CD14-positive monocyte (primary cell): ENCODE measurements around the gene BEND7. TPM values are rescaled to one million over a fixed set of nuclear protein-coding genes. Genes with fewer than 3 reads are reported as not detected.
A peak's percentile ranks its signal among the peaks of the same experiment; 100 is the strongest.

ENCODE experiments used
- DNase-seq, 3 donors: peaks; one replicate each; pipeline ENCODE4 v3.0.0-alpha.2; 2011 to 2022
- H2AFZ ChIP-seq: 2 replicates; pipeline ENCODE4 v1.6.0; 2012; ENCODE audit warnings: mild to moderate bottlenecking, low read depth, low read length, inconsistent platforms; ENCODE audit not compliant: insufficient read depth, poor library complexity, severe bottlenecking
- H3K27ac ChIP-seq, 2 donors: 1 replicate in 1 of 2; 2 replicates in 1 of 2; pipeline ENCODE4 v1.5.1; 2012 to 2013; ENCODE audit warnings: low read length in 2 of 2, control low read depth in 1 of 2, inconsistent platforms in 1 of 2, low read depth in 1 of 2, mild to moderate bottlenecking in 1 of 2
- H3K27me3 ChIP-seq, 2 donors: one replicate each; pipeline versions ENCODE4 v1.6.0 to v1.6.1; 2011 to 2013; ENCODE audit warnings: low read length in 2 of 2; ENCODE audit not compliant: control insufficient read depth in 2 of 2, insufficient read depth in 2 of 2
- H3K36me3 ChIP-seq, 2 donors: replicated peaks in 1 of 2; 1 replicate in 1 of 2; 2 replicates in 1 of 2; pipeline versions ENCODE4 v1.5.1 to v1.6.1; 2012 to 2013; ENCODE audit warnings: low read length in 2 of 2, control low read depth in 1 of 2, inconsistent platforms in 1 of 2, mild to moderate bottlenecking in 1 of 2; ENCODE audit not compliant: insufficient read depth in 2 of 2, control insufficient read depth in 1 of 2
- H3K4me1 ChIP-seq, 2 donors: 1 replicate in 1 of 2; 2 replicates in 1 of 2; pipeline versions ENCODE4 v1.5.1 to v1.6.1; 2012 to 2013; ENCODE audit warnings: low read length in 2 of 2, control low read depth in 1 of 2, inconsistent platforms in 1 of 2, mild to moderate bottlenecking in 1 of 2, moderate library complexity in 1 of 2; ENCODE audit not compliant: insufficient read depth in 2 of 2, control insufficient read depth in 1 of 2
- H3K4me2 ChIP-seq: replicated peaks from 2 replicates; pipeline ENCODE3; 2012; ENCODE audit warnings: low read length, moderate library complexity, mild to moderate bottlenecking; ENCODE audit not compliant: poor library complexity, severe bottlenecking; ENCODE audit errors: extremely low read depth
- H3K4me3 ChIP-seq, 3 experiments: fragments of 200-600 bp in 1 of 3; sonication (generic) in 1 of 3; replicated peaks in 1 of 3; 1 replicate in 2 of 3; 2 replicates in 1 of 3; pipeline ENCODE4 v1.5.1; 2011 to 2013; ENCODE audit warnings: low read length in 3 of 3, mild to moderate bottlenecking in 3 of 3, control low read depth in 2 of 3, low read depth in 2 of 3, inconsistent platforms in 1 of 3, moderate library complexity in 1 of 3
- H3K79me2 ChIP-seq: 2 replicates; pipeline ENCODE4 v1.6.0; 2012; ENCODE audit warnings: mild to moderate bottlenecking, control low read depth, inconsistent platforms, low read length, moderate library complexity; ENCODE audit not compliant: insufficient read depth
- H3K9ac ChIP-seq: 2 replicates; pipeline ENCODE4 v1.6.0; 2017; ENCODE audit warnings: low read length, mild to moderate bottlenecking; ENCODE audit not compliant: insufficient read depth, poor library complexity, severe bottlenecking
- H3K9me3 ChIP-seq, 2 donors: replicated peaks in 1 of 2; 1 replicate in 1 of 2; 2 replicates in 1 of 2; pipeline versions ENCODE4 v1.5.1 to v1.6.1; 2012 to 2013; ENCODE audit warnings: low read length in 2 of 2, control low read depth in 1 of 2; ENCODE audit not compliant: control insufficient read depth in 1 of 2, insufficient read depth in 1 of 2
- H4K20me1 ChIP-seq: 2 replicates; pipeline ENCODE4 v1.6.0; 2012; ENCODE audit warnings: mild to moderate bottlenecking, low read length, control low read depth, moderate library complexity; ENCODE audit not compliant: insufficient read depth
- H3K27ac Mint-ChIP-seq, 7 donors: one replicate each; pipeline ENCODE4 v1.8.0; 2020; ENCODE audit warnings: mild to moderate bottlenecking in 7 of 7, mixed read lengths in 7 of 7, moderate library complexity in 6 of 7, inconsistent platforms in 2 of 7
- H3K27me3 Mint-ChIP-seq, 3 donors: one replicate each; pipeline ENCODE4 v1.8.0; 2021 to 2022; ENCODE audit warnings: low read depth in 3 of 3, mild to moderate bottlenecking in 3 of 3, mixed read lengths in 3 of 3, moderate library complexity in 3 of 3, inconsistent platforms in 1 of 3
- H3K36me3 Mint-ChIP-seq, 2 donors: one replicate each; pipeline ENCODE4 v1.8.0; 2020; ENCODE audit warnings: mixed read lengths in 2 of 2, inconsistent platforms in 1 of 2, mild to moderate bottlenecking in 1 of 2
- H3K4me1 Mint-ChIP-seq: one replicate; pipeline ENCODE4 v1.8.0; 2020; ENCODE audit warnings: mild to moderate bottlenecking, mixed read lengths
- H3K4me3 Mint-ChIP-seq, 2 donors: one replicate each; pipeline ENCODE4 v1.8.0; 2020; ENCODE audit warnings: mild to moderate bottlenecking in 2 of 2, mixed read lengths in 2 of 2, moderate library complexity in 1 of 2
- H3K9me3 Mint-ChIP-seq, 7 donors: one replicate each; pipeline ENCODE4 v1.8.0; 2020 to 2022; ENCODE audit warnings: mixed read lengths in 7 of 7, mild to moderate bottlenecking in 6 of 7, moderate library complexity in 6 of 7, inconsistent platforms in 2 of 7
- CTCF ChIP-seq: fragments of 200-600 bp; IDR thresholded peaks from one replicate; pipeline ENCODE4 v1.8.0; 2022; ENCODE audit warnings: antibody characterized with exemption, mild to moderate bottlenecking
- WGBS: methylation state at CpG from one replicate; pipeline ENCODE4 v1.1.5; 2013; ENCODE audit warnings: missing lambda C conversion rate; ENCODE audit not compliant: insufficient coverage; 5-methylcytosine and 5-hydroxymethylcytosine counted together
- intact Hi-C, 2 donors: fragments of 100-400 bp; cut with micrococcal nuclease; formaldehyde crosslinking; loops; one replicate each; pipeline versions ENCODE4 v1.15.0 to v1.15.1; 2023
- polyA minus RNA-seq: library from RNA; depleted of rRNA, polyadenylated mRNA; stranded (reverse); fragments of >200 nt; gene quantifications from 2 replicates; pipeline ENCODE4 v1.2.3, GENCODE V29; 2012
- polyA plus RNA-seq, 3 donors: library from polyadenylated mRNA; depleted of rRNA in 1 of 3; unstranded in 2 of 3; stranded (reverse) in 1 of 3; fragments of 300-500 nt in 2 of 3; fragments of >200 nt in 1 of 3; fragmentation: Illumina TruSeq in 2 of 3; gene quantifications; 1 replicate in 2 of 3; 2 replicates in 1 of 3; pipeline ENCODE4 v1.2.3, GENCODE V29; 2012 to 2021
- total RNA-seq, 12 experiments: library from RNA in 1 of 12; stranded (reverse) in 1 of 12; fragments of 120-200 nt in 1 of 12; gene quantifications; one replicate each; pipeline ENCODE4 v1.2.4 and lab custom pipeline; 2013 to 2026; ENCODE audit warnings: mixed read lengths in 6 of 12, inconsistent platforms in 1 of 12

Gene BEND7
- total RNA-seq (2013): 0.33 TPM
- polyA plus RNA-seq (under 1 TPM in 1 of 3 donors, not detected in 2; 0.65 TPM), polyA minus RNA-seq (under 0.01 and 0.14 TPM in 2 replicates), total RNA-seq (lab: John Stamatoyannopoulos, UW) (0.08 to 3.5 (median 0.33) reads per million in 11 experiments)

GRCh38 chr10:13528875-13529713 is at the start of gene BEND7:
Gene BEND7 (minus strand): TSS chr10:13529014. CDS start chr10:13528533, 481 bp downstream.
- H3K27me3 ChIP-seq: peaks cover 60 to 68% of the 10 kb centered on the region in 2 donors
- DNase-seq: no peak
- H3K4me1 Mint-ChIP-seq: peaks cover 12% of the 10 kb centered on the region
- peak within 1 kb of the TSS in 1 of 7 donors; percentile 46 for H3K27ac Mint-ChIP-seq
- H4K20me1 ChIP-seq: no peaks in the 10 kb centered on the region
- no peaks in the 10 kb centered on the region for H3K79me2 ChIP-seq
- H3K9me3 Mint-ChIP-seq: peaks cover 0 to 15% (median 9%) of the 10 kb centered on the region in 7 donors
- no peak for TF ChIP-seq CTCF
- peak within 1 kb of the TSS; percentile 59 for H2AFZ ChIP-seq
- peaks cover 2 to 11% of the 10 kb centered on the region in 2 donors for H3K36me3 Mint-ChIP-seq
- intact Hi-C loops: no loop called here
- peaks cover 0 to 11% of the 10 kb centered on the region in 2 donors for H3K9me3 ChIP-seq
- peak within 1 kb of the TSS; percentile 38 for H3K9ac ChIP-seq
- 0% methylated on average over 71 of the region's 98 CpGs for WGBS
- peak within 1 kb of the TSS in 2 of 3 experiments; percentile 27 to 68 for H3K4me3 ChIP-seq
- H3K4me1 ChIP-seq: peaks cover 10% of the 10 kb centered on the region in 2 donors
- H3K27ac ChIP-seq: no peak within 1 kb of the TSS
- H3K36me3 ChIP-seq: no peaks in the 10 kb centered on the region
- peak within 1 kb of the TSS; percentile 77 to 92 for H3K4me3 Mint-ChIP-seq
- peaks cover 48 to 69% (median 53%) of the 10 kb centered on the region in 3 donors for H3K27me3 Mint-ChIP-seq
- H3K4me2 ChIP-seq: peak within 1 kb of the TSS; percentile 72

- Mint-ChIP-seq H3K27ac (no peak overlapping the region), H3K9me3 (peaks cover 0 to 8% (median 3%) of the 10 kb centered on the region in 7 donors), H3K36me3 (no peaks in the 10 kb centered on the region), H3K4me1 (peaks cover 15% of the 10 kb centered on the region), H3K4me3 (peak overlapping the region in 1 of 2 donors; percentile 4), H3K27me3 (peaks cover 0 to 9% (median 0%) of the 10 kb centered on the region in 3 donors)
- Histone ChIP-seq H3K9ac (no peak overlapping the region), H2AFZ (no peak overlapping the region), H3K27ac (no peak overlapping the region), H3K4me2 (no peak overlapping the region), H3K9me3 (no peaks in the 10 kb centered on the region), H3K36me3 (no peaks in the 10 kb centered on the region), H4K20me1 (no peaks in the 10 kb centered on the region), H3K27me3 (no peaks in the 10 kb centered on the region), H3K79me2 (no peaks in the 10 kb centered on the region), H3K4me1 (peaks cover 9 to 22% of the 10 kb centered on the region in 2 donors), H3K4me3 (no peak overlapping the region)
- no peak for TF ChIP-seq CTCF
- intact Hi-C loops: no loop called here
- no peak for DNase-seq
- 90% methylated on average over 2 of the region's 4 CpGs for WGBS
Observed at GRCh38 chr10:13573960-13574359, 45.1 kb upstream of the BEND7 start.
